ENCODE data around the gene TRIM17.

DNA sequence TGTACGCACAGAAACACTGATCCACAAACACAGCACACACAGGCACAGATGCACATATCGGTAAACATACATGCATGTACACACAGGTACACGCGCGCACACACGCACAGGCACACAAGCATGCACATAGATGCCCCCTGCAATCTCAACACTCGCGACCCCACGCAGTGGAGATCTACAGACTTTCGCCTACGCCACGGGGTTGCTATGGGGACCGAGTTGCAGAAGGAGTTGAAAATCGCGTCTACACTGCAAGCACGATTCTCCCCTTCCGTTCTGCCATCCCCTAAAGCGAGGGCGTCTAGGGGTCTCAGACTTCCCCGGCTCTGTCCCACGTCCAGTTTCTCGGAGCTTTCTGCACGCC, 826 bp downstream of the TRIM17 start:
- TF ChIP-seq, protein P1, sequence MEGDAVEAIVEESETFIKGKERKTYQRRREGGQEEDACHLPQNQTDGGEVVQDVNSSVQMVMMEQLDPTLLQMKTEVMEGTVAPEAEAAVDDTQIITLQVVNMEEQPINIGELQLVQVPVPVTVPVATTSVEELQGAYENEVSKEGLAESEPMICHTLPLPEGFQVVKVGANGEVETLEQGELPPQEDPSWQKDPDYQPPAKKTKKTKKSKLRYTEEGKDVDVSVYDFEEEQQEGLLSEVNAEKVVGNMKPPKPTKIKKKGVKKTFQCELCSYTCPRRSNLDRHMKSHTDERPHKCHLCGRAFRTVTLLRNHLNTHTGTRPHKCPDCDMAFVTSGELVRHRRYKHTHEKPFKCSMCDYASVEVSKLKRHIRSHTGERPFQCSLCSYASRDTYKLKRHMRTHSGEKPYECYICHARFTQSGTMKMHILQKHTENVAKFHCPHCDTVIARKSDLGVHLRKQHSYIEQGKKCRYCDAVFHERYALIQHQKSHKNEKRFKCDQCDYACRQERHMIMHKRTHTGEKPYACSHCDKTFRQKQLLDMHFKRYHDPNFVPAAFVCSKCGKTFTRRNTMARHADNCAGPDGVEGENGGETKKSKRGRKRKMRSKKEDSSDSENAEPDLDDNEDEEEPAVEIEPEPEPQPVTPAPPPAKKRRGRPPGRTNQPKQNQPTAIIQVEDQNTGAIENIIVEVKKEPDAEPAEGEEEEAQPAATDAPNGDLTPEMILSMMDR (IDR thresholded peaks at IDR 0.05) = no peak
- no peak for TF ChIP-seq POLR2AphosphoS5 (IDR thresholded peaks at IDR 0.05)
- TF ChIP-seq POLR2A (IDR thresholded peaks at IDR 0.05) = no peak
